Body of pancreas (tissue), 4 donors: Measurements from ENCODE around the gene RUVBL2. TPM values are rescaled to one million over a fixed set of nuclear protein-coding genes. Genes with fewer than 3 reads are reported as not detected.

Experiments used
- ATAC-seq: fragments of 150-250 bp; one replicate; pipeline ENCODE4 v1.9.1; 2016
- DNase-seq, 4 donors: peaks; one replicate each; pipeline ENCODE4 v3.0.0-alpha.2; 2019
- H3K27ac ChIP-seq, 4 donors: fragments of 200-600 bp; sonication (generic); 1 replicate in 3 of 4; 2 replicates in 1 of 4; pipeline versions ENCODE4 v1.5.1 to v1.6.1; 2016 to 2019; ENCODE audit warnings: mild to moderate bottlenecking in 1 of 4, mixed read lengths in 1 of 4, moderate library complexity in 1 of 4
- H3K27me3 ChIP-seq, 2 donors: fragments of 200-600 bp; sonication (generic); one replicate each; pipeline ENCODE4 v1.6.0; 2016; ENCODE audit warnings: mild to moderate bottlenecking in 1 of 2
- H3K36me3 ChIP-seq, 2 donors: fragments of 200-600 bp; sonication (generic); replicated peaks in 1 of 2; 2 replicates each; pipeline ENCODE4 v1.5.1; 2016; ENCODE audit warnings: low read depth in 2 of 2; ENCODE audit not compliant: insufficient read depth in 1 of 2
- H3K4me1 ChIP-seq: fragments of 200-600 bp; sonication (generic); one replicate; pipeline ENCODE4 v1.6.0; 2016
- H3K4me3 ChIP-seq, 2 donors: fragments of 200-600 bp; sonication (generic); 1 replicate in 1 of 2; 2 replicates in 1 of 2; pipeline ENCODE4 v1.5.1; 2016 to 2019
- H3K9me3 ChIP-seq, 3 donors: fragments of 200-600 bp; sonication (generic); 1 replicate in 2 of 3; 2 replicates in 1 of 3; pipeline ENCODE4 v1.5.1; 2016
- CTCF ChIP-seq, 7 experiments: fragments of 450-650 bp in 4 of 7; fragments of 200-600 bp in 3 of 7; sonication (generic) in 3 of 7; IDR thresholded peaks; one replicate each; pipeline ENCODE4 v1.5.1; 2016 to 2019; ENCODE audit warnings: antibody characterized with exemption in 7 of 7
- POLR2A ChIP-seq, 3 donors: fragments of 450-650 bp; IDR thresholded peaks; one replicate each; pipeline ENCODE4 v1.6.1; 2016; ENCODE audit warnings: antibody characterized with exemption in 3 of 3, mild to moderate bottlenecking in 2 of 3
- WGBS, 2 donors: methylation state at CpG; one replicate each; pipeline ENCODE4 v1.1.5; 2017; 5-methylcytosine and 5-hydroxymethylcytosine counted together
- intact Hi-C: fragments of 100-400 bp; cut with DNase I; formaldehyde crosslinking; loops from one replicate; pipeline ENCODE4 v1.15.1; 2023
- total RNA-seq, 2 donors: library from RNA; depleted of rRNA; stranded (reverse); fragments of >200 nt; gene quantifications; one replicate each; pipeline ENCODE4 v1.1.0, GENCODE V29; 2016

RUVBL2 gene
- total RNA-seq, 2 donors from 2014 or later, result 46.5 to 47.2 TPM

GRCh38 chr19:48977061-48977460, 16.6 kb upstream of the RUVBL2 start:
- ATAC-seq, result no peak
- intact Hi-C loops, result no loop called here

GRCh38 chr19:48982280-48982679, 11.4 kb upstream of the RUVBL2 start:
- 91 to 93% methylated on average over 7 to 9 of the region's 9 CpGs for WGBS, 2 donors
- intact Hi-C loops, result no loop called here
- TF ChIP-seq POLR2A (IDR thresholded peaks at IDR 0.05) (no peak), CTCF (IDR thresholded peaks at IDR 0.05) (no peak)
- ATAC-seq (no peak), DNase-seq (no peak)
- H3K27ac ChIP-seq, result no peak overlapping the region
- H3K27me3 ChIP-seq, result no peaks in the 10 kb centered on the region
- H3K36me3 ChIP-seq, result peaks cover 0 to 2% of the 10 kb centered on the region in 2 donors
- no peaks in the 10 kb centered on the region for H3K9me3 ChIP-seq
- H3K4me3 ChIP-seq, result no peak overlapping the region
- H3K4me1 ChIP-seq, result no peaks in the 10 kb centered on the region

More at GRCh38 chr19:48977061-48977460, 16.6 kb upstream of the RUVBL2 start:
- no peak overlapping the region for H3K27ac ChIP-seq
- peaks cover 0 to 6% of the 10 kb centered on the region in 2 donors for H3K36me3 ChIP-seq
- DNase-seq, result no peak
- no peak for TF ChIP-seq POLR2A (IDR thresholded peaks at IDR 0.05)
- TF ChIP-seq CTCF (IDR thresholded peaks at IDR 0.05), result no peak
- no peaks in the 10 kb centered on the region for H3K9me3 ChIP-seq
- no peaks in the 10 kb centered on the region for H3K27me3 ChIP-seq
- WGBS, 2 donors, result 83 to 84% methylated on average over 2 of the region's 2 CpGs
- H3K4me3 ChIP-seq, result no peak overlapping the region
- H3K4me1 ChIP-seq, result no peaks in the 10 kb centered on the region

DNA sequence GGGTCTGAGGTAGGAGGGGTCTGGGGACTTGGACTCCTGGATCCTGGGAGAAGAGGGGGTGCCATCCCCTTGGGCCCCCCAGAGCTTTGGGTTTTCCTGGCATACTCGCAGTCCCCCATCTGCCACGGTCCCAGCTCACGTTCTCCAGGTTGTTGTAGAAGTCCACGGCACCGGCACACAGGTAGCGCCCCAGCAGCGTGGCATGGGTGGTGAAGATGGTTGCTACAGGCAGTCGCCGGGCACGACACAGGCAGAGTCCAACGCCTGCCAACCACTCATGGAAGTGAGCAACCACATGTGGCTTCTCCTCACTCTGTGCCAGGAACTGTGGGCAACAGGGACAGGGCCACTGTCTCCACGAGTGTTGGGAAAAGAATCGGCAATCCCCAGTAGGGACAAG, 8.0 kb upstream of the RUVBL2 start:
- H3K27ac ChIP-seq, result no peak overlapping the region
- 93% methylated on average over 11 of the region's 13 CpGs; no CpG with 5 or more reads in 1 of the 2 donors for WGBS, 2 donors
- H3K4me3 ChIP-seq, result no peak overlapping the region
- DNase-seq, result no peak
- no peaks in the 10 kb centered on the region for H3K27me3 ChIP-seq
- no peaks in the 10 kb centered on the region for H3K9me3 ChIP-seq
- H3K4me1 ChIP-seq, result no peaks in the 10 kb centered on the region
- TF ChIP-seq POLR2A (IDR thresholded peaks at IDR 0.05) (no peak), CTCF (IDR thresholded peaks at IDR 0.05) (no peak)
- ATAC-seq, result no peak
- H3K36me3 ChIP-seq, result peaks cover 0 to 2% of the 10 kb centered on the region in 2 donors
- intact Hi-C loops, result no loop called here

- H3K4me3 ChIP-seq, result no peak overlapping the region
- ATAC-seq (no peak), DNase-seq (no peak)
- 90 to 100% methylated on average over 3 of the region's 3 CpGs for WGBS, 2 donors
- TF ChIP-seq CTCF (IDR thresholded peaks at IDR 0.05) (no peak), POLR2A (IDR thresholded peaks at IDR 0.05) (no peak)
- H3K4me1 ChIP-seq, result peaks cover 2% of the 10 kb centered on the region
- intact Hi-C loops, result no loop called here
- H3K36me3 ChIP-seq, result peaks cover 0 to 2% of the 10 kb centered on the region in 2 donors
- no peaks in the 10 kb centered on the region for H3K27me3 ChIP-seq
- H3K9me3 ChIP-seq, result no peaks in the 10 kb centered on the region
- no peak overlapping the region for H3K27ac ChIP-seq
Observed at GRCh38 chr19:48986211-48986610, 7.5 kb upstream of the RUVBL2 start.

DNA sequence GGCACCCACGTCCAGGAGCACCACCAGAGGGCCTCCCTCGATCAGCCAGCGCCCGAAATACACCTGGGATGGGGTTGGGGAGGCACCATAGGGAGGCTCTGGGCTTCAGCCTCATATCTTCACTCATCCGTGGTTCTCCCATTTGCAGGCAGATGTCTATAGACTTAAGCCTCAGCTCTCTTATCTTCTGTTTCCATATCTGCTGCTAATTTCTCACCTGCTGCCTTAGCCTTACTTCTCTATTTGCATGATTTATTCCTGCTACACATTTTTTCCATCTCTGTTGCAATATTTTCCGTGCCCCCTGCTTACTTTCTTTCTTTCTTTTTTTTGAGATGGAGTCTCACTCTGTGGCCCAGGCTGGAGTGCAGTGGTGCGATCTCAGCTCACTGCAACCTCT, 6.4 kb upstream of the RUVBL2 start:
- no peak for ATAC-seq
- Histone ChIP-seq H3K9me3 (no peaks in the 10 kb centered on the region), H3K27me3 (no peaks in the 10 kb centered on the region), H3K4me1 (peaks cover 14% of the 10 kb centered on the region), H3K27ac (no peak overlapping the region), H3K36me3 (no peaks in the 10 kb centered on the region), H3K4me3 (no peak overlapping the region)
- intact Hi-C loops, result no loop called here
- no peak for DNase-seq
- TF ChIP-seq POLR2A (IDR thresholded peaks at IDR 0.05) (no peak), CTCF (IDR thresholded peaks at IDR 0.05) (no peak)
- WGBS, 2 donors, result 82 to 85% methylated on average over 6 to 7 of the region's 7 CpGs
